SK-N-SH (cell line): ENCODE results near the gene NLGN2. TPM values are rescaled to one million over a fixed set of nuclear protein-coding genes. Genes with fewer than 3 reads are reported as not detected.
"Not testable (repeated sequence)": the region's sequence is repeated elsewhere in the genome, so short reads cannot be mapped to it uniquely, and the experiment has no call there.

ENCODE experiments used
- CTCF ChIA-PET: fragments of 300-600, 350-600 bp; formaldehyde crosslinking; extraction: SDS; loops from one replicate; lab custom pipeline; 2021; lab: Yijun Ruan, JAX
- POLR2A ChIA-PET: fragments of 350-600 bp; sonication (Branson Sonifier 250); formaldehyde crosslinking; extraction: SDS; loops from one replicate; lab custom pipeline; 2020; ENCODE audit warnings: antibody characterized with exemption, inconsistent platforms; lab: Yijun Ruan, JAX
- DNase-seq: peaks from one replicate; pipeline ENCODE4 v3.0.0; 2012
- H2AFZ ChIP-seq: fragments of 200-600 bp; sonication (generic); 2 replicates; pipeline ENCODE4 v1.8.1; 2016; ENCODE audit warnings: antibody characterized with exemption, mild to moderate bottlenecking, low read depth
- H3F3A ChIP-seq: fragments of 200-600 bp; sonication (generic); replicated peaks from 2 replicates; pipeline ENCODE3; 2016; ENCODE audit warnings: antibody characterized with exemption, mild to moderate bottlenecking; ENCODE audit not compliant: insufficient read depth
- H3K27ac ChIP-seq, 2 experiments: fragments of 200-500 bp in 1 of 2; fragments of 200-600 bp in 1 of 2; sonication (Bioruptor generic) in 1 of 2; sonication (generic), shearing (Covaris generic) in 1 of 2; 2 replicates each; pipeline versions ENCODE4 v1.5.1 to v1.6.1; 2014 to 2016; ENCODE audit warnings: low read depth in 2 of 2, inconsistent platforms in 1 of 2, low read length in 1 of 2, mild to moderate bottlenecking in 1 of 2, mixed read lengths in 1 of 2
- H3K27me3 ChIP-seq: fragments of 200-600 bp; sonication (generic), shearing (Covaris generic); 2 replicates; pipeline ENCODE4 v1.6.1; 2016; ENCODE audit warnings: mixed run types; ENCODE audit not compliant: insufficient read depth
- H3K36me3 ChIP-seq, 2 experiments: fragments of 200-500 bp in 1 of 2; fragments of 200-600 bp in 1 of 2; sonication (Bioruptor generic) in 1 of 2; sonication (generic) in 1 of 2; replicated peaks in 1 of 2; 2 replicates each; pipeline versions ENCODE3 to v1.5.1; 2014 to 2016; ENCODE audit warnings: low read length in 1 of 2, mild to moderate bottlenecking in 1 of 2; ENCODE audit not compliant: insufficient read depth in 2 of 2, control insufficient read depth in 1 of 2
- H3K4me1 ChIP-seq, 2 experiments: fragments of 200-500 bp in 1 of 2; fragments of 200-600 bp in 1 of 2; sonication (Bioruptor generic) in 1 of 2; sonication (generic), shearing (Covaris generic) in 1 of 2; 2 replicates each; pipeline versions ENCODE4 v1.5.1 to v1.6.1; 2014 to 2016; ENCODE audit warnings: low read depth in 1 of 2, low read length in 1 of 2, mixed run types in 1 of 2; ENCODE audit not compliant: insufficient read depth in 2 of 2, control insufficient read depth in 1 of 2
- H3K4me2 ChIP-seq: fragments of 200-600 bp; sonication (generic), shearing (Covaris generic); 2 replicates; pipeline ENCODE4 v1.6.1; 2017; ENCODE audit warnings: mixed run types
- H3K4me3 ChIP-seq, 2 experiments: fragments of 200-500 bp in 1 of 2; fragments of 200-600 bp in 1 of 2; sonication (Bioruptor generic) in 1 of 2; sonication (generic), shearing (Covaris generic) in 1 of 2; 2 replicates each; pipeline versions ENCODE4 v1.5.1 to v1.8.1; 2014 to 2016; ENCODE audit warnings: low read depth in 2 of 2, inconsistent platforms in 1 of 2, low read length in 1 of 2, mild to moderate bottlenecking in 1 of 2, mixed read lengths in 1 of 2, moderate library complexity in 1 of 2
- H3K79me2 ChIP-seq: fragments of 200-600 bp; sonication (generic); 2 replicates; pipeline ENCODE4 v1.8.1; 2017; ENCODE audit warnings: mild to moderate bottlenecking; ENCODE audit not compliant: insufficient read depth
- H3K9ac ChIP-seq: fragments of 200-600 bp; sonication (generic); 2 replicates; pipeline ENCODE4 v1.6.1; 2017; ENCODE audit warnings: mixed run types
- H3K9me2 ChIP-seq: fragments of 200-600 bp; sonication (generic); 2 replicates; pipeline ENCODE4 v1.6.1; 2017; ENCODE audit warnings: mixed run types
- H3K9me3 ChIP-seq: fragments of 200-600 bp; sonication (generic); 2 replicates; pipeline ENCODE4 v1.6.1; 2017; ENCODE audit warnings: mixed run types, mild to moderate bottlenecking, moderate library complexity
- H4K20me1 ChIP-seq: fragments of 200-600 bp; sonication (generic); 2 replicates; pipeline ENCODE4 v1.6.1; 2017; ENCODE audit warnings: mild to moderate bottlenecking, mixed run types; ENCODE audit not compliant: insufficient read depth
- EP300 ChIP-seq, 2 experiments: IDR thresholded peaks; 2 replicates each; pipeline versions ENCODE4 v1.4.0 to v1.6.1; 2012; ENCODE audit warnings: borderline replicate concordance in 1 of 2, low read depth in 1 of 2, low read length in 1 of 2
- EZH2phosphoT487 ChIP-seq: fragments of 200-600 bp; sonication (generic); IDR thresholded peaks from 2 replicates; pipeline ENCODE4 v1.6.1; 2017; ENCODE audit warnings: low read depth, mixed run types, mild to moderate bottlenecking, antibody characterized with exemption, moderate library complexity, borderline replicate concordance
- FOXJ3 ChIP-seq: sonication (generic); formaldehyde crosslinking; IDR thresholded peaks from 2 replicates; pipeline ENCODE4 v1.5.1; 2020; ENCODE audit warnings: mild to moderate bottlenecking, missing genetic modification reagents
- FOXM1 ChIP-seq: IDR thresholded peaks from 2 replicates; pipeline ENCODE4 v1.4.0; 2012; ENCODE audit warnings: low read depth, mild to moderate bottlenecking
- GATA2 ChIP-seq: sonication (generic); formaldehyde crosslinking; IDR thresholded peaks from 2 replicates; pipeline ENCODE4 v1.5.0; 2020; ENCODE audit warnings: mild to moderate bottlenecking, missing genetic modification reagents
- MEF2A ChIP-seq: IDR thresholded peaks from 2 replicates; pipeline ENCODE4 v1.4.0; 2012; ENCODE audit warnings: low read depth, borderline replicate concordance
- NRF1 ChIP-seq: IDR thresholded peaks from 2 replicates; pipeline ENCODE4 v1.6.1; 2012; ENCODE audit warnings: low read depth, mild to moderate bottlenecking, low read length
- POLR2AphosphoS5 ChIP-seq: IDR thresholded peaks from 2 replicates; pipeline ENCODE4 v1.6.1; 2012; ENCODE audit warnings: low read depth, low read length
- REST ChIP-seq: IDR thresholded peaks from 2 replicates; pipeline ENCODE4 v1.6.1; 2012; ENCODE audit warnings: mild to moderate bottlenecking, low read depth, low read length, moderate library complexity
- RXRA ChIP-seq: IDR thresholded peaks from 2 replicates; pipeline ENCODE4 v1.4.0; 2012; ENCODE audit warnings: low read depth, mild to moderate bottlenecking, borderline replicate concordance
- SMC3 ChIP-seq: IDR thresholded peaks from 2 replicates; pipeline ENCODE4 v1.6.1; 2012; ENCODE audit warnings: low read depth, low read length, improper control_type of control experiment
- TAF1 ChIP-seq: IDR thresholded peaks from 2 replicates; pipeline ENCODE4 v1.6.1; 2012; ENCODE audit warnings: low read depth, mild to moderate bottlenecking, low read length, moderate library complexity, borderline replicate concordance
- TCF12 ChIP-seq: IDR thresholded peaks from 2 replicates; pipeline ENCODE4 v1.4.0; 2012
- TEAD4 ChIP-seq: IDR thresholded peaks from 2 replicates; pipeline ENCODE4 v1.4.0; 2012; ENCODE audit warnings: mild to moderate bottlenecking, borderline replicate concordance; ENCODE audit not compliant: insufficient read depth
- USF2 ChIP-seq: fragments of 150-350 bp; IDR thresholded peaks from 2 replicates; pipeline ENCODE4 v1.6.1; 2017; ENCODE audit warnings: antibody characterized with exemption, low read length, low read depth, borderline replicate concordance
- YY1 ChIP-seq: IDR thresholded peaks from 2 replicates; pipeline ENCODE4 v1.4.0; 2012; ENCODE audit warnings: low read depth, mild to moderate bottlenecking
- ZBTB33 ChIP-seq: IDR thresholded peaks from 2 replicates; pipeline ENCODE4 v1.4.0; 2012; ENCODE audit warnings: low read depth, borderline replicate concordance
- WGBS: methylation state at CpG from one replicate; pipeline ENCODE4 v1.1.6; 2017; ENCODE audit warnings: low lambda C conversion rate; 5-methylcytosine and 5-hydroxymethylcytosine counted together
- polyA plus RNA-seq, 3 experiments: library from polyadenylated mRNA; depleted of rRNA; stranded (reverse); fragments of >200 nt; gene quantifications; 2 replicates each; pipeline ENCODE4 v1.2.3, GENCODE V29; 2012

NLGN2 gene
- polyA plus RNA-seq, 1 of the 3 experiments (the other 2 are of a cell fraction): 29.9 TPM

- no peak for DNase-seq
- H3K4me2 ChIP-seq: no peak overlapping the region
- 75% methylated on average over 13 of the region's 13 CpGs for WGBS
Observed at GRCh38 chr17:7367918-7368598, 39.6 kb upstream of the NLGN2 start.

GRCh38 chr17:7368599-7368994 is 39.0 kb upstream of the NLGN2 start:
- not testable (repeated sequence) for H3F3A ChIP-seq, DNase-seq, H3K9me3 ChIP-seq, H4K20me1 ChIP-seq, H3K27ac ChIP-seq, H3K4me2 ChIP-seq, H3K9ac ChIP-seq, H3K27me3 ChIP-seq, H3K79me2 ChIP-seq, H2AFZ ChIP-seq, H3K4me1 ChIP-seq, H3K4me3 ChIP-seq, H3K36me3 ChIP-seq, H3K9me2 ChIP-seq
- 84% methylated on average over 5 of the region's 5 CpGs for WGBS
- ChIA-PET CTCF (interaction anchor here (0.6 to 3.5 kb wide), 3 partner anchors 14 to 192 kb away, joined by 3 to 40 read pairs (median 3); partner anchors contain the start of gene TMEM95), POLR2A (interaction anchor here (0.6 kb wide), 1 partner anchor 19 kb away, joined by 3 read pairs; no protein-coding TSS in a partner anchor)

More at GRCh38 chr17:7367918-7368598, 39.6 kb upstream of the NLGN2 start:
- no peak for TF ChIP-seq NRF1
- no peak for TF ChIP-seq EP300 (IDR thresholded peaks at IDR 0.05; ENCODE audit: borderline replicate concordance in 1 of 2, low read depth in 1 of 2, low read length in 1 of 2)
- TF ChIP-seq MEF2A: no peak
- TF ChIP-seq ZBTB33: no peak
- no peak for TF ChIP-seq FOXJ3 (CRISPR knock-in tag)
- no peak for TF ChIP-seq RXRA
- TF ChIP-seq SMC3: no peak
- TF ChIP-seq TEAD4: no peak
- TF ChIP-seq GATA2 (CRISPR knock-in tag): no peak
- no peak for TF ChIP-seq TAF1
- no peak for TF ChIP-seq EZH2phosphoT487
- no peak for TF ChIP-seq FOXM1
- no peak for TF ChIP-seq YY1
- TF ChIP-seq REST: no peak
- no peak for TF ChIP-seq POLR2AphosphoS5
- TF ChIP-seq USF2: no peak
- no peak for TF ChIP-seq TCF12
- Histone ChIP-seq H4K20me1 (no peaks in the 10 kb centered on the region), H3K4me1 (no peaks in the 10 kb centered on the region; a peak in 1 of 4 replicates), H3K9me3 (no peaks in the 10 kb centered on the region), H3F3A (no peaks in the 10 kb centered on the region), H3K27me3 (no peaks in the 10 kb centered on the region), H2AFZ (no peak overlapping the region), H3K9ac (no peak overlapping the region), H3K27ac (no peak overlapping the region), H3K4me3 (no peak overlapping the region), H3K36me3 (no peaks in the 10 kb centered on the region), H3K9me2 (no peaks in the 10 kb centered on the region), H3K79me2 (no peaks in the 10 kb centered on the region)
- CTCF ChIA-PET: interaction anchor here (0.6 to 3.5 kb wide), 3 partner anchors 13 to 192 kb away, joined by 3 to 40 read pairs (median 3); partner anchors contain the start of gene TMEM95
- POLR2A ChIA-PET: interaction anchor here (0.6 kb wide), 1 partner anchor 19 kb away, joined by 3 read pairs; no protein-coding TSS in a partner anchor
